ENCODE results near the gene RALB.

The RALB gene

GRCh38 chr2:120254178-120254577 lies 1.5 kb downstream of the RALB start:
- H3K4me1 ChIP-seq (ENCODE audit: insufficient read depth, low read length), result peaks cover 31% of the 10 kb centered on the region
- no peak overlapping the region for H3K27ac ChIP-seq (ENCODE audit: low read length)
- ATAC-seq (ENCODE audit: insufficient read depth, low read depth), result no peak

GRCh38 chr2:120255071-120255470 lies 2.4 kb downstream of the RALB start:
- no peaks in the 10 kb centered on the region for H4K20me1 ChIP-seq (ENCODE audit: insufficient read depth, low read length)
- TF ChIP-seq, protein P1, sequence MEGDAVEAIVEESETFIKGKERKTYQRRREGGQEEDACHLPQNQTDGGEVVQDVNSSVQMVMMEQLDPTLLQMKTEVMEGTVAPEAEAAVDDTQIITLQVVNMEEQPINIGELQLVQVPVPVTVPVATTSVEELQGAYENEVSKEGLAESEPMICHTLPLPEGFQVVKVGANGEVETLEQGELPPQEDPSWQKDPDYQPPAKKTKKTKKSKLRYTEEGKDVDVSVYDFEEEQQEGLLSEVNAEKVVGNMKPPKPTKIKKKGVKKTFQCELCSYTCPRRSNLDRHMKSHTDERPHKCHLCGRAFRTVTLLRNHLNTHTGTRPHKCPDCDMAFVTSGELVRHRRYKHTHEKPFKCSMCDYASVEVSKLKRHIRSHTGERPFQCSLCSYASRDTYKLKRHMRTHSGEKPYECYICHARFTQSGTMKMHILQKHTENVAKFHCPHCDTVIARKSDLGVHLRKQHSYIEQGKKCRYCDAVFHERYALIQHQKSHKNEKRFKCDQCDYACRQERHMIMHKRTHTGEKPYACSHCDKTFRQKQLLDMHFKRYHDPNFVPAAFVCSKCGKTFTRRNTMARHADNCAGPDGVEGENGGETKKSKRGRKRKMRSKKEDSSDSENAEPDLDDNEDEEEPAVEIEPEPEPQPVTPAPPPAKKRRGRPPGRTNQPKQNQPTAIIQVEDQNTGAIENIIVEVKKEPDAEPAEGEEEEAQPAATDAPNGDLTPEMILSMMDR (IDR thresholded peaks at IDR 0.05; ENCODE audit: borderline replicate concordance, extremely low read depth, low read length, poor library complexity, severe bottlenecking), result no peak
- TF ChIP-seq EZH2 (IDR thresholded peaks at IDR 0.05; ENCODE audit: borderline replicate concordance, low read depth, low read length, severe bottlenecking), result no peak
- no peak overlapping the region for H3K27ac ChIP-seq (ENCODE audit: low read length)
- peak overlapping the region; percentile 34; the same call in 1 of the 2 replicates for H3K4me2 ChIP-seq (ENCODE audit: insufficient read depth, low read length)
- no peak overlapping the region for H3K9ac ChIP-seq (ENCODE audit: low read depth, low read length)
- H3K27me3 ChIP-seq (ENCODE audit: insufficient read depth, low read length, poor library complexity), result peaks cover 9% of the 10 kb centered on the region
- DNase-seq (no peak), ATAC-seq (ENCODE audit: insufficient read depth, low read depth) (no peak)
- H3K79me2 ChIP-seq (ENCODE audit: insufficient read depth, low read length), result peaks cover 20% of the 10 kb centered on the region
- no peak overlapping the region for H3K4me3 ChIP-seq (ENCODE audit: low read depth in 1 of 2, low read length in 2 of 2)
- H3K9me3 ChIP-seq (ENCODE audit: insufficient read depth, low read length, severe bottlenecking), result no peaks in the 10 kb centered on the region
- no peaks in the 10 kb centered on the region for H3K36me3 ChIP-seq (ENCODE audit: insufficient read depth, low read length)
- no peak overlapping the region for H2AFZ ChIP-seq (ENCODE audit: low read depth, low read length)
- H3K4me1 ChIP-seq (ENCODE audit: insufficient read depth, low read length), result peaks cover 31% of the 10 kb centered on the region

More at GRCh38 chr2:120254178-120254577, 1.5 kb downstream of the RALB start:
- no peaks in the 10 kb centered on the region for H4K20me1 ChIP-seq (ENCODE audit: insufficient read depth, low read length)
- H3K9ac ChIP-seq (ENCODE audit: low read depth, low read length), result no peak overlapping the region
- H2AFZ ChIP-seq (ENCODE audit: low read depth, low read length), result no peak overlapping the region
- H3K9me3 ChIP-seq (ENCODE audit: insufficient read depth, low read length, severe bottlenecking), result no peaks in the 10 kb centered on the region
- H3K27me3 ChIP-seq (ENCODE audit: insufficient read depth, low read length, poor library complexity), result peaks cover 9% of the 10 kb centered on the region
- DNase-seq, result no peak
- no peaks in the 10 kb centered on the region for H3K36me3 ChIP-seq (ENCODE audit: insufficient read depth, low read length)
- peaks cover 20% of the 10 kb centered on the region for H3K79me2 ChIP-seq (ENCODE audit: insufficient read depth, low read length)
- no peak for TF ChIP-seq EZH2 (IDR thresholded peaks at IDR 0.05; ENCODE audit: borderline replicate concordance, low read depth, low read length, severe bottlenecking)
- TF ChIP-seq, protein P1 (IDR thresholded peaks at IDR 0.05; ENCODE audit: borderline replicate concordance, extremely low read depth, low read length, poor library complexity, severe bottlenecking), result no peak
- H3K4me2 ChIP-seq (ENCODE audit: insufficient read depth, low read length), result peak overlapping the region; percentile 99; the same call in 1 of the 2 replicates
- no peak overlapping the region for H3K4me3 ChIP-seq (ENCODE audit: low read depth in 1 of 2, low read length in 2 of 2)

DNA sequence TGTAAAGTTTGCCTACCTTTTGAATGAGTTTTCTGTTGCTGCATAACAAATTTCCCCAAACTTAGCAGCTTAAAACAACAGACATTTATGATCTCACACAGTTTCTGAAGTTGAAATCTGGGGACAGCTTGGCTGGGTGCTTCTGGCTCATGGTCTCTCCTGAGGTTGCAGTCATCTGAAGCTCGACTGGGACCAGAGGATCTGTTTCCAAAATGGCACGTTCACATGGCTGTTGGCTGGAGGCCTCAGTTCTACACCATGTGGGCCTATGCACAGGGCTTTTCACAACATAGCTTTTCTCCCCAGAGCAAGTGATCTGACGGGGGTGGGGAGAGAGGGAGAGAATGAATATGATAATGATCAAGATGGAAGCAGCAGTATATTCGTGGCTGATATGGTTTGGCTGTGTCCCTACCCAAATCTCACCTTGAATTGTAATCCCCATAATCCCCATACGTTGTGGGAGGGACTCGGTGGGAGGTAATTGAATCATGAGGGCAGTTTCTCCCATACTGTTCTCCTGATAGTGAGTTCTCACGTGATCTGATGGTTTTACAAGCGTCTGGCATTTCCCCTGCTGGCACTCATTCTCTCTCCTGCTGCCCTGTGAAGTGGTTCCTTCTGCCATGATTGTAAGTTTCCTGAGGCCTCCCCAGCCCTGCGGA lies 3.5 kb downstream of the RALB start:
- Histone ChIP-seq H3K27ac (ENCODE audit: low read length) (no peak overlapping the region), H3K9ac (ENCODE audit: low read depth, low read length) (no peak overlapping the region), H2AFZ (ENCODE audit: low read depth, low read length) (no peak overlapping the region), H3K9me3 (ENCODE audit: insufficient read depth, low read length, severe bottlenecking) (peaks cover 3% of the 10 kb centered on the region), H3K4me2 (ENCODE audit: insufficient read depth, low read length) (no peak overlapping the region), H3K4me3 (ENCODE audit: low read depth in 1 of 2, low read length in 2 of 2) (no peak overlapping the region), H3K27me3 (ENCODE audit: insufficient read depth, low read length, poor library complexity) (peaks cover 2% of the 10 kb centered on the region), H4K20me1 (ENCODE audit: insufficient read depth, low read length) (no peaks in the 10 kb centered on the region; the same call in 1 of the 2 replicates), H3K4me1 (ENCODE audit: insufficient read depth, low read length) (peaks cover 36% of the 10 kb centered on the region), H3K79me2 (ENCODE audit: insufficient read depth, low read length) (peaks cover 20% of the 10 kb centered on the region), H3K36me3 (ENCODE audit: insufficient read depth, low read length) (no peaks in the 10 kb centered on the region)
- no peak for TF ChIP-seq EZH2 (IDR thresholded peaks at IDR 0.05; ENCODE audit: borderline replicate concordance, low read depth, low read length, severe bottlenecking)
- TF ChIP-seq, protein P1 (IDR thresholded peaks at IDR 0.05; ENCODE audit: borderline replicate concordance, extremely low read depth, low read length, poor library complexity, severe bottlenecking), result no peak
- ATAC-seq (ENCODE audit: insufficient read depth, low read depth), result no peak
- DNase-seq, result no peak
